Measurements from ENCODE around the gene MEGF10. TPM values are rescaled to one million over a fixed set of nuclear protein-coding genes. Genes with fewer than 3 reads are reported as not detected.

MEGF10 gene
- total RNA-seq, 1 donor from 2014 or later, result 0.47 TPM

DNA sequence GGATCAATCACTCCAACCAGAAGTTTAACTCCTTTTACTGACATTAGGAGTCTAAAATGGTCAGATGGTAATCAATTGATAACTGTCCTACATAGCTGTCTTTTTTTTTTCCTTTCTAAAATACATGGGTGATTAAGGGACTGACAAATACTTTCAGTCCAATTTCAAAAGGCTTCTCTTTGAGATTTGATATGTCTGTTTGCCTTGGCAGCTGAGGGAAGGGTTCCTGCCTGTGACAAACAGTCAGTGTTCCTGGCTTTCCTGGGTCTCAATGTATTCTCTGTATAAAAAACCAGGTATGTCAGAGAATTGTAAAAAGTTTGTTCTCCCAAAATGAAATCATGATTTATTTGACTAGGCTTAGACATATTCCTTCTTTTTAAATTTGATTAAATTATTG is 84.5 kb downstream of the MEGF10 start:
- Histone ChIP-seq H3K4me3 (no peak overlapping the region), H3K4me1 (no peaks in the 10 kb centered on the region), H3K36me3 (no peaks in the 10 kb centered on the region), H3K27me3 (ENCODE audit: low read depth) (peaks cover 9% of the 10 kb centered on the region), H3K9me3 (replicated peaks) (no peaks in the 10 kb centered on the region), H3K27ac (replicated peaks) (no peak overlapping the region)
- intact Hi-C loops (cut with micrococcal nuclease), result no loop called here
- TF ChIP-seq, protein P1, sequence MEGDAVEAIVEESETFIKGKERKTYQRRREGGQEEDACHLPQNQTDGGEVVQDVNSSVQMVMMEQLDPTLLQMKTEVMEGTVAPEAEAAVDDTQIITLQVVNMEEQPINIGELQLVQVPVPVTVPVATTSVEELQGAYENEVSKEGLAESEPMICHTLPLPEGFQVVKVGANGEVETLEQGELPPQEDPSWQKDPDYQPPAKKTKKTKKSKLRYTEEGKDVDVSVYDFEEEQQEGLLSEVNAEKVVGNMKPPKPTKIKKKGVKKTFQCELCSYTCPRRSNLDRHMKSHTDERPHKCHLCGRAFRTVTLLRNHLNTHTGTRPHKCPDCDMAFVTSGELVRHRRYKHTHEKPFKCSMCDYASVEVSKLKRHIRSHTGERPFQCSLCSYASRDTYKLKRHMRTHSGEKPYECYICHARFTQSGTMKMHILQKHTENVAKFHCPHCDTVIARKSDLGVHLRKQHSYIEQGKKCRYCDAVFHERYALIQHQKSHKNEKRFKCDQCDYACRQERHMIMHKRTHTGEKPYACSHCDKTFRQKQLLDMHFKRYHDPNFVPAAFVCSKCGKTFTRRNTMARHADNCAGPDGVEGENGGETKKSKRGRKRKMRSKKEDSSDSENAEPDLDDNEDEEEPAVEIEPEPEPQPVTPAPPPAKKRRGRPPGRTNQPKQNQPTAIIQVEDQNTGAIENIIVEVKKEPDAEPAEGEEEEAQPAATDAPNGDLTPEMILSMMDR (IDR thresholded peaks at IDR 0.05; ENCODE audit: borderline replicate concordance), result no peak
- DNase-seq, result no peak

DNA sequence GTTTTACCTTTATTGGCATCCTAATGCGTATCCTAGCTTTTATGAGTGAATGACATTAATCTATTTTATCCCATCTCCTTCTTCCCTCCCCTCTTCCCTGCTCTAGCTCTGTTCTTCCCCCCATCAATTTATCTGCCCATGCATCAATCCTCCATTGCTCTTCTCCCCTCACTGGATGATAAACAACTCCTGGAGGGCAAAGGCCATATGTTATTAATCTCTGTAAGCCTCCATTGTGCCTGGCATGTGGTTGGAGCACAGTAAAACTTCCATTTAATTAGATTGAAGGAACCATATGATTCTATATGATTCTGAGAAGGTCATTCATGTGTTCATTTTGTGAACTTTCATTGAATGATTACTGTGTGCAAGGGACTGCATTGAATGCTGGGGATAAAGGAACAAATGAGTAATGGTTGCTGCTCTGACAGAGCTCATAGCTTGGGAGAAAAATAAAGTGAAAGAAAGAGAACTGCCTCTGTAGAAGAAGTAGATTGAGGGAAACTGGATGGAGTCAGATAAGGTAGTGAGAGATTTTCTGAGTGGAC is 85.0 kb downstream of the MEGF10 start:
- TF ChIP-seq, protein P1 (IDR thresholded peaks at IDR 0.05; ENCODE audit: borderline replicate concordance), result no peak
- DNase-seq, result no peak
- H3K4me1 ChIP-seq, result no peaks in the 10 kb centered on the region
- peaks cover 9% of the 10 kb centered on the region for H3K27me3 ChIP-seq (ENCODE audit: low read depth)
- H3K36me3 ChIP-seq, result no peaks in the 10 kb centered on the region
- intact Hi-C loops (cut with micrococcal nuclease), result no loop called here
- no peak overlapping the region for H3K4me3 ChIP-seq
- H3K27ac ChIP-seq (replicated peaks), result no peak overlapping the region
- no peaks in the 10 kb centered on the region for H3K9me3 ChIP-seq (replicated peaks)

DNA sequence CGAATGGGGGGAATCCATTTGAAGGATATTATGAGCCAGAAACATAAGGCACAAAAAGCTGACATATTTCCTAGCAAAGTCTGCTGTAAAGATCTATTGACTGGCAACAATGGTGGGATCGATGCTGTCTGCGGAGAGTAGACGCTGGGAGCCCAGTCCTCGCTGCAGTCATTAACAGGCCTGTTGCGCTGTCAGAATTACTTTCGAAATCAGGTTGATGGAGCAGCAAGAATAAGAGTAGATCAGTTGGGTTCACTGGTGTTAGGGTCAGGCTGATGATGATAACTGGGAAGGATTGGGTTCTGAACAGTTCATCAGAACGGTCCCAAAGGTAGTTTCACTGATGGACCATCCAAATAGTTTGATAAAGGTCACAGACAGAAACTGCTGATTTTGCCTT is 87.1 kb downstream of the MEGF10 start:
- H3K9me3 ChIP-seq (replicated peaks), result no peaks in the 10 kb centered on the region
- no peaks in the 10 kb centered on the region for H3K4me1 ChIP-seq
- peaks cover 9% of the 10 kb centered on the region for H3K27me3 ChIP-seq (ENCODE audit: low read depth)
- H3K27ac ChIP-seq (replicated peaks), result no peak overlapping the region
- H3K4me3 ChIP-seq, result no peak overlapping the region
- intact Hi-C loops (cut with micrococcal nuclease), result no loop called here
- H3K36me3 ChIP-seq, result no peaks in the 10 kb centered on the region
- no peak for DNase-seq
- TF ChIP-seq, protein P1 (IDR thresholded peaks at IDR 0.05; ENCODE audit: borderline replicate concordance), result no peak

DNA sequence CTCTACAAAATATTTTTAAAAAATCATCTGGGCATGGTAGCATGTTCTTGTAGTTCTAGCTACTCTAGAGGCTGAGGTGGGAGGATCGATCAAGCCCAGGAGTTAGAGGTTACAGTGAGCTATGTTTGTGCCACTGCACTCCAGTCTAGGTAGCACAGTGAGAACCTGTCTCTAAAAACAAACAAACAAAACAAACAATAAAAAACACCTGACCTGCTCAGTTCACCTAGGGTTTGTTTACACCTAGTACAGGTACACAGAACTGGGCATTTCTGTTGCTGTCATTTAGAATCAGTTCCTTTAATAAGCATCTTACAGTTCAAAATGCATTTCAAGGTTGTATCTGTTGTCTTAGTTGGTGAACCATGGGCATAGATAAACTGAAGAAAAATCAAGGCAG is 95.3 kb downstream of the MEGF10 start:
- TF ChIP-seq, protein P1 (IDR thresholded peaks at IDR 0.05; ENCODE audit: borderline replicate concordance), result no peak

DNA sequence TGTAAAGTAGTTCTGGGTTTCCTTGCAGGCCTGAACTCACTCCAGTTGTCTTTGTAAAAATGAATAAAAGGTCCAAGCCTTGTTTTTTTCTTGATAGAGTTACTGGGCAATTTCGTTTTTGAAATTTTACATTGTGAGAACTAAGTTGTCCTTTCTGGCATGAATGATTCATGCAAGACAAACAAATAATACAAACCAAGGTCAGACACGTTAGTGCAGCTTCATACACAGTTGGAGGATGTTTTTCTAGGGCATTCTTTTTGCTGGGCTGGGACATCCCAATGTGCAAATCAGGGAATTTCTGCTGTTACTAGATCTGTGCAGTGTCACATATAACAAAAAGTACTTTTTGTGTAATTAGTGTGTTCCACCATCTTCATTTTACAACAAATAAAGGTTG is 96.0 kb downstream of the MEGF10 start:
- intact Hi-C loops (cut with micrococcal nuclease), result no loop called here
- Histone ChIP-seq H3K4me3 (no peak overlapping the region), H3K27me3 (ENCODE audit: low read depth) (no peaks in the 10 kb centered on the region), H3K27ac (replicated peaks) (no peak overlapping the region), H3K36me3 (no peaks in the 10 kb centered on the region), H3K4me1 (no peaks in the 10 kb centered on the region), H3K9me3 (replicated peaks) (peaks cover 7% of the 10 kb centered on the region)
- TF ChIP-seq, protein P1 (IDR thresholded peaks at IDR 0.05; ENCODE audit: borderline replicate concordance), result no peak
- no peak for DNase-seq

More for the DNA sequence above, 95.3 kb downstream of the MEGF10 start:
- H3K27ac ChIP-seq (replicated peaks), result no peak overlapping the region
- H3K27me3 ChIP-seq (ENCODE audit: low read depth), result no peaks in the 10 kb centered on the region
- H3K4me1 ChIP-seq, result no peaks in the 10 kb centered on the region
- no peak for DNase-seq
- peaks cover 7% of the 10 kb centered on the region for H3K9me3 ChIP-seq (replicated peaks)
- intact Hi-C loops (cut with micrococcal nuclease), result no loop called here
- H3K4me3 ChIP-seq, result no peak overlapping the region
- no peaks in the 10 kb centered on the region for H3K36me3 ChIP-seq

Data from left ventricle myocardium inferior (tissue), 1 donor.